Activated naive CD8-positive, alpha-beta T cell (primary cell): ENCODE data around the gene CNDP1.
"Not testable (repeated sequence)": the region's sequence is repeated elsewhere in the genome, so short reads cannot be mapped to it uniquely, and the experiment has no call there.

Source experiments
- H3K27ac Mint-ChIP-seq: one replicate; pipeline ENCODE4 v1.8.0; 2021; ENCODE audit warnings: mixed read lengths
- H3K27me3 Mint-ChIP-seq: one replicate; pipeline ENCODE4 v1.8.0; 2021; ENCODE audit warnings: mixed read lengths
- H3K36me3 Mint-ChIP-seq: one replicate; pipeline ENCODE4 v1.8.0; 2021; ENCODE audit warnings: mixed read lengths
- H3K4me1 Mint-ChIP-seq: one replicate; pipeline ENCODE4 v1.8.0; 2021; ENCODE audit warnings: low read depth, mixed read lengths
- H3K4me3 Mint-ChIP-seq: one replicate; pipeline ENCODE4 v1.8.0; 2021; ENCODE audit warnings: mild to moderate bottlenecking, mixed read lengths
- H3K9me3 Mint-ChIP-seq: one replicate; pipeline ENCODE4 v1.8.0; 2021; ENCODE audit warnings: low read depth, mixed read lengths

CNDP1 gene

GRCh38 chr18:74563999-74564398, 29.7 kb downstream of the CNDP1 start:
- H3K27ac Mint-ChIP-seq, result no peak overlapping the region
- H3K4me3 Mint-ChIP-seq, result no peak overlapping the region
- H3K9me3 Mint-ChIP-seq, result peaks cover 10% of the 10 kb centered on the region
- peaks cover 6% of the 10 kb centered on the region for H3K36me3 Mint-ChIP-seq
- no peaks in the 10 kb centered on the region for H3K4me1 Mint-ChIP-seq
- peaks cover 10% of the 10 kb centered on the region for H3K27me3 Mint-ChIP-seq

DNA sequence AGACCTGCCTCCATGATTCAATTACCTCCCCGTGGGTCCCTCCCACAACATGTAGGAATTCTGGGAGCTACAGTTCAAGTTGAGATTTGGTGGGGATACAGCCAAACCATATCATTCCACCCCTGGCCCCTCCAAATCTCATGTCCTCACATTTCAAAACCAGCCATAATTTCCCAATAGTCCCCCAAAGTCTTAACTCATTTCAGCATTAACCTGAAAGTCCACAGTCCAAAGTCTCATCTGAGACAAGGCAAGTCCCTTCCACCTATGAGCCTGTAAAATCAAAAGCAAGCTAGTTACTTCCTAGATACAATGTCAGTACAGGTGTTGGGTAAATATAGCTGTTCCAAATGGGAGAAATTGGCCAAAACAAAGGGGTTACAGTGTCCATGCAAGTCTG, 30.9 kb downstream of the CNDP1 start:
- not testable (repeated sequence) for H3K36me3 Mint-ChIP-seq, H3K4me1 Mint-ChIP-seq, H3K4me3 Mint-ChIP-seq, H3K27ac Mint-ChIP-seq
- peaks cover 12% of the 10 kb centered on the region for H3K27me3 Mint-ChIP-seq
- H3K9me3 Mint-ChIP-seq, result peaks cover 10% of the 10 kb centered on the region

GRCh38 chr18:74565993-74566392, 31.7 kb downstream of the CNDP1 start:
- H3K4me3 Mint-ChIP-seq, H3K4me1 Mint-ChIP-seq, H3K27ac Mint-ChIP-seq, H3K36me3 Mint-ChIP-seq: not testable (repeated sequence)
- Mint-ChIP-seq H3K9me3 (peaks cover 10% of the 10 kb centered on the region), H3K27me3 (peaks cover 12% of the 10 kb centered on the region)

DNA sequence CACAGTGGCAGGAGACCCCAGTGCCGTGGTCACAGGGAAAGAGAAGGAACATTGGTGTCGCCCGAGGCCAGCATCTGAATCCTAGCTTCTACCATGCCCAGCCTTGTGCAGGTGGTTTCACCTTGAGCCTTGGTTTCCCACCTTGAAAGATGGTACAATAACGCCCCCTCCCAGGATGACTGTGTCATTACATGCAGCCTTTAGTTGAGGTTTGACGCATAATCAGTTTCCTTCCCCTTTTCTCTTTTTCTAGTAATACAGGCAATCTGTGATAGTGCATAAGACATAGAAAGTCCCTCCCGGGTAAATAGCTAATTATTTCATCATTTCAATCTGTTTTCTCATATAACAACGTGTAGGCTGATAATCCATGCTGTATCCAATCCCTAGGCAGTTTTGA, 33.5 kb downstream of the CNDP1 start:
- Mint-ChIP-seq H3K27me3 (peaks cover 12% of the 10 kb centered on the region), H3K36me3 (peaks cover 6% of the 10 kb centered on the region), H3K4me3 (no peak overlapping the region), H3K9me3 (peaks cover 10% of the 10 kb centered on the region), H3K4me1 (no peaks in the 10 kb centered on the region), H3K27ac (no peak overlapping the region)

GRCh38 chr18:74569401-74569800, 35.1 kb downstream of the CNDP1 start:
- Mint-ChIP-seq H3K4me3 (no peak overlapping the region), H3K9me3 (peaks cover 10% of the 10 kb centered on the region), H3K36me3 (peaks cover 9% of the 10 kb centered on the region), H3K4me1 (no peaks in the 10 kb centered on the region), H3K27ac (no peak overlapping the region), H3K27me3 (peaks cover 12% of the 10 kb centered on the region)

DNA sequence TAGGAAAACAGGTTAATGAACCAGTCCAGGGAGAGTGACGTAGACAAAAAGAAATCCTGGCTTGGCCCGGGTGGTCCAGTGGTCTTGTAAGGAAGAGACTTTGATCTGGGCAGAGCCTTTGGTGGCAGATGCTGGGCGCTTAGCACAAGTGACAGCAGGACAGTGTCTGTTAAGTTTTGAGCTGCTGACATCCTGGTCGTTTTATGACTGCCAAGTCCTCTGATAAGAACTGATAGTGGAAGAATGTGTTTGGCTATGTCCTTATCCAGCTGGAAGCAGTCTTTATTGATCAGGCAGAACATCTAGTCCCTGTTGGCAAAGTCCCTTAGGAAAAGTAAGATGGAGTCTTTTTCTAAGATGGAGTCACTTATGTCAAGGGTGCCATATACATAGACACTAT, 36.0 kb downstream of the CNDP1 start:
- Mint-ChIP-seq H3K27me3 (peaks cover 12% of the 10 kb centered on the region), H3K27ac (no peak overlapping the region), H3K4me1 (no peaks in the 10 kb centered on the region), H3K36me3 (peaks cover 9% of the 10 kb centered on the region), H3K9me3 (peaks cover 10% of the 10 kb centered on the region), H3K4me3 (no peak overlapping the region)

- H3K4me1 Mint-ChIP-seq, result no peaks in the 10 kb centered on the region
- H3K36me3 Mint-ChIP-seq, result peaks cover 5% of the 10 kb centered on the region
- no peak overlapping the region for H3K4me3 Mint-ChIP-seq
- H3K9me3 Mint-ChIP-seq, result peaks cover 3% of the 10 kb centered on the region
- peaks cover 8% of the 10 kb centered on the region for H3K27me3 Mint-ChIP-seq
- no peak overlapping the region for H3K27ac Mint-ChIP-seq
These were observed 37.8 kb downstream of the CNDP1 start for GRCh38 chr18:74571895-74572680.

DNA sequence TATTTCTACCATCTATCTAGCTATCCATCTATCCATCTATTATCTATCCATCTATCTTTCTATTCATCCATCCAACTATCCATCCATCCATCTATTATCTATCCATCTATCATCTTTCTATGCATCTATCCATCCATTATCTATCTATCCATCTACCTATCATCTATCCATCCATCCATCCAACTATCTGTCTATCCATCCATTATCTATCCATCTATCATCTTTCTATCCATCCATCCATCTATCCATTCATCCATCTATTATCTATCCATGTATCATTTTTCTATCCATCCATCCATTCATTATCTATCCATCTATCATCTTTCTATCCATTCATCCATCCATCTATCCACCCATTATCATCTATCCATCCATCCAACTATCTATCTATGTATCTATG, 38.8 kb downstream of the CNDP1 start:
- no peaks in the 10 kb centered on the region for H3K9me3 Mint-ChIP-seq
- no peak overlapping the region for H3K4me3 Mint-ChIP-seq
- peaks cover 7% of the 10 kb centered on the region for H3K27me3 Mint-ChIP-seq
- no peak overlapping the region for H3K27ac Mint-ChIP-seq
- H3K4me1 Mint-ChIP-seq, result no peaks in the 10 kb centered on the region
- H3K36me3 Mint-ChIP-seq, result peaks cover 3% of the 10 kb centered on the region

- H3K27ac Mint-ChIP-seq, result no peak overlapping the region
- no peaks in the 10 kb centered on the region for H3K4me1 Mint-ChIP-seq
- peaks cover 6% of the 10 kb centered on the region for H3K27me3 Mint-ChIP-seq
- no peaks in the 10 kb centered on the region for H3K9me3 Mint-ChIP-seq
- H3K36me3 Mint-ChIP-seq, result peaks cover 3% of the 10 kb centered on the region
- H3K4me3 Mint-ChIP-seq, result no peak overlapping the region
These were observed 40.6 kb downstream of the CNDP1 start for GRCh38 chr18:74574916-74575315.

- no peaks in the 10 kb centered on the region for H3K9me3 Mint-ChIP-seq
- no peaks in the 10 kb centered on the region for H3K4me1 Mint-ChIP-seq
- no peak overlapping the region for H3K4me3 Mint-ChIP-seq
- no peak overlapping the region for H3K27ac Mint-ChIP-seq
- peaks cover 12% of the 10 kb centered on the region for H3K27me3 Mint-ChIP-seq
- peaks cover 3% of the 10 kb centered on the region for H3K36me3 Mint-ChIP-seq
These were observed 42.7 kb downstream of the CNDP1 start for GRCh38 chr18:74577019-74577418.

DNA sequence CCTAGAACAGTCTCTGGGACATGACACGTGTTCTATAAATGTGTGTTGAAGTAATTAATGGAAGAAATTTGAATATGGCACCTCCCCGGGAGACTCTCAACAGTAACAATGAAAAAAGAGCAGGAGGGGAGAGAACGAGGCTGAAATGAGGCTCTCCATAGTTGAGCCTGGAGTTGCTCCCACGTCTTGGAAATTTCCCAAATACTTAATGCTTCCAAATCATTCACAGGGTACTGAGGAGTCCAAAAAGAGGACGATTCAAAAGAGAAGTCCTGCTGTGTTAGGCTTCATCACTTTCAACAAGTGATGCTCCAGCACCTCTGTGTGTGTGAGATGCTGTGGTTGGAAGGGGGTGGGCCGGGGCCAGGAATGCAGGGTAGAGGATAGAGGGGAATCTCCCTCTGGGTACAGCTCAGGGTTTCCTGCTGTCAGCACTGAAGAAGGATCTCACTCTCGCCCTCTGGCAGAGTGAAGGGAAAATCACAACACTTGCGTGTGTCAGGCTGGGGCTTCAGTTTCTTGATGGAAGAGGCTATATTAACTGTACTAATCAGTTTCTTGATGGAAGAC, 45.3 kb downstream of the CNDP1 start:
- H3K27ac Mint-ChIP-seq, result no peak overlapping the region

DNA sequence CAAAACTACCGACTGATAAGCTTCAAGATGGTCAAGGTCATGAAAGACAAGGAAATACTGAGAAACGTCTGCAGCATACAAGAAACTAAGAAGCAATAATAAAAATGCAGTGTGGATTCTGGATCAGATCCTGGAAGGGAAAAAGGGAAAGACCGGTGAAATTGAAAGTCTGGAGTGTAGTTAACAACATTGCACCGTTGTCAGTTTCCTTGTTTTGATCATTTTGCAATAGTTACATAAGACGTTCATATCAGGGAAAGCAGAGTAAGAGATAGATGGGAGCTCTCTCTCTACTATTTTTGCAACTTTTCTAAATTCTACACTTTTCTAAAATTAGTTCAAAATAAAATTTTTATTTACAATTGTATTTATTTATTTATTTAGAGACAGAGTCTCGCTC, 48.3 kb downstream of the CNDP1 start:
- Mint-ChIP-seq H3K9me3 (no peaks in the 10 kb centered on the region), H3K27me3 (peaks cover 21% of the 10 kb centered on the region), H3K4me1 (peaks cover 2% of the 10 kb centered on the region), H3K36me3 (no peaks in the 10 kb centered on the region), H3K4me3 (no peak overlapping the region), H3K27ac (no peak overlapping the region)

More for the DNA sequence above, 45.3 kb downstream of the CNDP1 start:
- no peak overlapping the region for H3K4me3 Mint-ChIP-seq
- no peaks in the 10 kb centered on the region for H3K9me3 Mint-ChIP-seq
- no peaks in the 10 kb centered on the region for H3K36me3 Mint-ChIP-seq
- H3K27me3 Mint-ChIP-seq, result peaks cover 17% of the 10 kb centered on the region
- no peaks in the 10 kb centered on the region for H3K4me1 Mint-ChIP-seq

- Mint-ChIP-seq H3K36me3 (peaks cover 2% of the 10 kb centered on the region), H3K4me3 (no peak overlapping the region), H3K27ac (no peak overlapping the region), H3K9me3 (no peaks in the 10 kb centered on the region), H3K4me1 (peaks cover 8% of the 10 kb centered on the region), H3K27me3 (peaks cover 7% of the 10 kb centered on the region)
These were observed 53.1 kb downstream of the CNDP1 start for GRCh38 chr18:74587441-74587840.

GRCh38 chr18:74589021-74589420, 54.7 kb downstream of the CNDP1 start:
- Mint-ChIP-seq H3K4me3 (no peak overlapping the region), H3K4me1 (peaks cover 15% of the 10 kb centered on the region), H3K36me3 (peaks cover 12% of the 10 kb centered on the region), H3K27ac (no peak overlapping the region), H3K9me3 (peaks cover 3% of the 10 kb centered on the region), H3K27me3 (peaks cover 5% of the 10 kb centered on the region)

GRCh38 chr18:74589811-74590210, 55.5 kb downstream of the CNDP1 start:
- H3K9me3 Mint-ChIP-seq, result peaks cover 3% of the 10 kb centered on the region
- H3K4me3 Mint-ChIP-seq, result no peak overlapping the region
- H3K27ac Mint-ChIP-seq, result no peak overlapping the region
- peaks cover 18% of the 10 kb centered on the region for H3K4me1 Mint-ChIP-seq
- H3K27me3 Mint-ChIP-seq, result peaks cover 5% of the 10 kb centered on the region
- H3K36me3 Mint-ChIP-seq, result peaks cover 15% of the 10 kb centered on the region

GRCh38 chr18:74590671-74591070, 56.4 kb downstream of the CNDP1 start:
- peak overlapping the region; percentile 34 for H3K27ac Mint-ChIP-seq
- H3K4me1 Mint-ChIP-seq, result peaks cover 26% of the 10 kb centered on the region
- H3K9me3 Mint-ChIP-seq, result peaks cover 3% of the 10 kb centered on the region
- no peaks in the 10 kb centered on the region for H3K27me3 Mint-ChIP-seq
- peaks cover 22% of the 10 kb centered on the region for H3K36me3 Mint-ChIP-seq
- H3K4me3 Mint-ChIP-seq, result no peak overlapping the region
